Vagina (tissue), 2 donors: ENCODE measurements around the gene SEMA4B. TPM values are rescaled to one million over a fixed set of nuclear protein-coding genes. Genes with fewer than 3 reads are reported as not detected.
A peak's percentile ranks its signal among the peaks of the same experiment; 100 is the strongest.

Source experiments
- DNase-seq, 2 donors: peaks; one replicate each; pipeline ENCODE4 v3.0.0-alpha.2; 2017; ENCODE audit errors: extremely low spot score in 2 of 2
- H3K27ac ChIP-seq: fragments of 200-600 bp; sonication (generic); one replicate; pipeline ENCODE4 v1.5.1; 2019
- H3K27me3 ChIP-seq: fragments of 200-600 bp; sonication (generic); one replicate; pipeline ENCODE4 v1.5.1; 2019
- H3K36me3 ChIP-seq, 2 donors: fragments of 200-600 bp; sonication (generic); one replicate each; pipeline ENCODE4 v1.5.1; 2017 to 2019
- H3K4me1 ChIP-seq: fragments of 200-600 bp; sonication (generic); one replicate; pipeline ENCODE4 v1.5.1; 2019
- H3K4me3 ChIP-seq, 2 donors: fragments of 200-600 bp; sonication (generic); 1 replicate in 1 of 2; 2 replicates in 1 of 2; pipeline ENCODE4 v1.5.1; 2016 to 2019
- H3K9me3 ChIP-seq: fragments of 200-600 bp; sonication (generic); one replicate; pipeline ENCODE4 v1.5.1; 2019
- POLR2A ChIP-seq, 2 donors: fragments of 450-650 bp; IDR thresholded peaks; one replicate each; pipeline ENCODE4 v1.6.1; 2017; ENCODE audit warnings: antibody characterized with exemption in 2 of 2, mild to moderate bottlenecking in 2 of 2, moderate library complexity in 2 of 2
- POLR2AphosphoS5 ChIP-seq, 2 donors: sonication (generic); formaldehyde crosslinking; IDR thresholded peaks; one replicate each; pipeline ENCODE4 v1.9.0; 2017; ENCODE audit warnings: antibody characterized with exemption in 2 of 2, mild to moderate bottlenecking in 2 of 2, low read depth in 1 of 2; ENCODE audit not compliant: insufficient read depth in 1 of 2
- intact Hi-C: fragments of 100-400 bp; cut with DNase I; formaldehyde crosslinking; loops from one replicate; pipeline ENCODE4 v1.15.1; 2023
- total RNA-seq: library from RNA; depleted of rRNA; stranded (reverse); fragments of >200 nt; gene quantifications from one replicate; pipeline ENCODE4 v1.2.3, GENCODE V29; 2016
- TF ChIP-seq, protein P1 (sequence below), 3 experiments: fragments of 450-650 bp in 2 of 3; fragments of 200-600 bp in 1 of 3; sonication (generic) in 1 of 3; IDR thresholded peaks; one replicate each; pipeline ENCODE4 v1.5.1; 2017 to 2019; ENCODE audit warnings: antibody characterized with exemption in 3 of 3, mild to moderate bottlenecking in 2 of 3, moderate library complexity in 2 of 3

Gene SEMA4B
- total RNA-seq, 1 donor from 2014 or later: 205 TPM

DNA sequence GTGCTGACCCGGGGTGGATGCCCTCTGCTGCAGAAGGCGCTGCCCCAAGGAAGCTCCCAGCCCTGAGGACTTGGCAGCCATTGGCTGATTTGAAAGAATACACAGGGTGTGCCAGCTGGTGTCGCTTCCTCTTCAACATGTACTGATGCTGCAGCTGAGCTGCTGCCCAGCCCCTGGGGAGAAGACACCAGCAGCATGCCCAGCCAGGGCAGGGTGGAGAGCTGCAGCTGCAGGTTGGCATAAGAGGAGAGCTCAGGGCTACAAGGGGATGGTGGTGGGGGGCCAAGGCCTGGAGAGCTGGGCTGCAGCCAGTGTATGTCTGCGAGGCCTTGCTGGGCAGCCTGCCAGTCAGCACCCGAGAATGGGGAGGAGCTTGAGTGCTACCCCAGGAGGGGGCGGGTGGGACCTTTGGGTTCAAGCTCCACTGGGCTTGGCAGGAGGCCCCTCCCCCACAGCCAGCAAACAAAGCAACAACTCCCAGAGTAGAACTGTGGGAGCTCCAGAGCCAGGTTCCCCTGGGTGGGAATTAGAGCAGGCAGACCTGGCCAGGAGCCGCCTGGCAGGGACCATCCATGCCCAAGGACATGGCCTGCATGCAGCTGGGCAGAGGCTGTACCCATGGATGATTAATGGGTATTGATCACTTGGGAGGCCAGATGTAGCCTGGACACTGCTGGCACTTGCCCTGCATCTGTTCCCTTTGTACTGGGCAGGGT lies 9.2 kb upstream of the SEMA4B start:
- Histone ChIP-seq H3K4me3 (no peak overlapping the region), H3K4me1 (peaks cover 57% of the 10 kb centered on the region), H3K27me3 (no peaks in the 10 kb centered on the region), H3K36me3 (no peaks in the 10 kb centered on the region), H3K27ac (peak overlapping the region; percentile 75), H3K9me3 (no peaks in the 10 kb centered on the region)
- intact Hi-C loops: no loop called here
- DNase-seq: no peak
- TF ChIP-seq, protein P1, sequence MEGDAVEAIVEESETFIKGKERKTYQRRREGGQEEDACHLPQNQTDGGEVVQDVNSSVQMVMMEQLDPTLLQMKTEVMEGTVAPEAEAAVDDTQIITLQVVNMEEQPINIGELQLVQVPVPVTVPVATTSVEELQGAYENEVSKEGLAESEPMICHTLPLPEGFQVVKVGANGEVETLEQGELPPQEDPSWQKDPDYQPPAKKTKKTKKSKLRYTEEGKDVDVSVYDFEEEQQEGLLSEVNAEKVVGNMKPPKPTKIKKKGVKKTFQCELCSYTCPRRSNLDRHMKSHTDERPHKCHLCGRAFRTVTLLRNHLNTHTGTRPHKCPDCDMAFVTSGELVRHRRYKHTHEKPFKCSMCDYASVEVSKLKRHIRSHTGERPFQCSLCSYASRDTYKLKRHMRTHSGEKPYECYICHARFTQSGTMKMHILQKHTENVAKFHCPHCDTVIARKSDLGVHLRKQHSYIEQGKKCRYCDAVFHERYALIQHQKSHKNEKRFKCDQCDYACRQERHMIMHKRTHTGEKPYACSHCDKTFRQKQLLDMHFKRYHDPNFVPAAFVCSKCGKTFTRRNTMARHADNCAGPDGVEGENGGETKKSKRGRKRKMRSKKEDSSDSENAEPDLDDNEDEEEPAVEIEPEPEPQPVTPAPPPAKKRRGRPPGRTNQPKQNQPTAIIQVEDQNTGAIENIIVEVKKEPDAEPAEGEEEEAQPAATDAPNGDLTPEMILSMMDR (IDR thresholded peaks at IDR 0.05): no peak
- peak in 1 of 2 donors; percentile 33 for TF ChIP-seq POLR2AphosphoS5 (IDR thresholded peaks at IDR 0.05; ENCODE audit: insufficient read depth in 1 of 2, low read depth in 1 of 2)

DNA sequence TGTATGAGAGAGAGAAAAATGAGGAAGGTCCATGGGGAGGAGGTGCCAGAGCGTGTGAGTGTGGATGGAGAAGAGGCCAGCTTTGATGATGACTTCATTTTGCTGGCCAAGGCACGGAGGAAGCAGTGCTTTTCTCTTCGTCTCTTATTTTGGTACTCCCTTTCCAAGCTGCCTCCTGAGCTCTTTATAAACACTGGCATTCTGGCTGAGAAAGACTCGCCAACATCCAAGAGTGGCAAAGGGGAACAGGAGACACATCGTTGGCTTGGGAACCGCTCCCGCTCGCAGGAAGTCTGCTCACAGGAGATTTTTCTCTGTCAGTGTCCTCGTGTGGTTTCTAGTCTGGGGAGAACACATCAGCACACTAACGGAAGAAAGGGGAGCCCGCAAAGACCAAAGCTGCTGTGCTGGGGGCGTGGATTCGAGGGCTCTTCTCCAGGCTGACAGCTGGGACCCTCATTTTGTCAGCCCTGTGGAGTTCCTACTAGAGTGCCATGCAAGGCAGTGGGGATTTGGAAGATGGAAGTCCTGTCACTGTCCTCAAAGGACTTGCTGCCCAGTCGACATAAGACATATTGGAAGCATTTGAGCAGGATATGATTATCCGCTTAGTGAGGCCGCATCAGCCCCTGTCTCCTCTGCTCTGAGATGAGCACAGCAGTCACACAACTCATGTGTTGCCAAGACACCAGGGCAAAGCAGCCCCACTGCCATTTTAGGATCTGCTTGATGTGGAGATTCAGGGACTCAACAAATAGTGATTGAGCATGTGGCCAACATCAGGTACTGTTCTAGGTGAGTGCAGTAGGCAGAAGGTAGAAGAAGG lies 8.0 kb upstream of the SEMA4B start:
- peak overlapping the region; percentile 75 for H3K27ac ChIP-seq
- no peaks in the 10 kb centered on the region for H3K36me3 ChIP-seq
- H3K4me3 ChIP-seq: no peak overlapping the region
- H3K4me1 ChIP-seq: peaks cover 56% of the 10 kb centered on the region
- TF ChIP-seq, protein P1 (IDR thresholded peaks at IDR 0.05): no peak
- TF ChIP-seq POLR2AphosphoS5 (IDR thresholded peaks at IDR 0.05; ENCODE audit: insufficient read depth in 1 of 2, low read depth in 1 of 2) (no peak), POLR2A (IDR thresholded peaks at IDR 0.05) (no peak)
- no peak for DNase-seq
- no peaks in the 10 kb centered on the region for H3K27me3 ChIP-seq
- no peaks in the 10 kb centered on the region for H3K9me3 ChIP-seq
- intact Hi-C loops: no loop called here

DNA sequence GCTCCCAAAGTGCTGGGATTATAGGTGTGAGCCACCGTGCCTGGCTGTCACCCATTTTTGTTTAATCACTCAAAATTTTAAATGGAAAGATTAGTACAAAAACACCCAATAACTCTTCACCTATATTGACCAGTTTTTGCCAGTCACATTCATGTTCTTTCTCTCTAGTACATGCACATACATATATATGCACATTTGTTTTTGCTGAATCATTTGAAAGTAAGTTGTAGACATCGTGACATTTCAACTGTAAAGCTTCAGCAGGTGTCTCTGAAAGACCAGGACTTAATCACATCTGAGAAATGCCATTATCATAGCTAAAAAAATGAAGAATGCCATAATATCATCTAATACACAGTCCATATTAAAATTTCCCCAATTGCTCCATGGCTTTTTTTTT lies 6.5 kb upstream of the SEMA4B start:
- TF ChIP-seq POLR2AphosphoS5 (IDR thresholded peaks at IDR 0.05; ENCODE audit: insufficient read depth in 1 of 2, low read depth in 1 of 2) (no peak), POLR2A (IDR thresholded peaks at IDR 0.05) (no peak)
- TF ChIP-seq, protein P1 (IDR thresholded peaks at IDR 0.05): no peak

DNA sequence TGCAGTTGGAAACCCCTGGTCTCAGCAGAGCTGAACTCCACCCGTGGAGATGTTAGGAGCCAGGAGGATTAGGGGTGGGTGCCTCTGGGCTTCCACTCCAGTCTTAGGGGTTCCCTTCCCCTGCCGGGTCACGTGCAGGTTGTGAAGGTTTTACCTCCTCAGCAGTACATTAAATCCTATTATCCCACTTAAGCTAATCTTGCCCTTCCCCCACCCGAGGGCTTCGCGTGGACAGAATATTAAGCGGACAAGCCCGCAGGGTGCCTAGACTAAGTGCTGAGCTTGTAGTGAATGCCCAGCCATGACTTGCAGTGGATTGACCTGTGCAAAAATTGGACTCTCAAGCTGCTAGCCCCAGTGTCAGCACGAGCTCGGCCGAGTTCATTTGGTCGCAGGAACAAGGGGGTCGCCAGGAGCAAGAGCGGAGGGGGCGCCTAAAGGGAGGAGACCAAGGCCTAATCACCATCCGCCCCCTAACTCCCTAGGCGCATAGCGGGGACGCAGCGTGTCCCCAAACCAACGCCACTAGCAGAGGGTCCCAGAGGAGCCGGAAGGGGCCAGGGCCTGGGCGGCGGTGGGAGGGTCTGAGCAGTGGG lies 498 bp upstream of the SEMA4B start:
- peaks cover 53% of the 10 kb centered on the region for H3K4me1 ChIP-seq
- intact Hi-C loops: no loop called here
- H3K4me3 ChIP-seq: peak overlapping the region; percentile 89 to 90
- H3K27me3 ChIP-seq: no peaks in the 10 kb centered on the region
- no peaks in the 10 kb centered on the region for H3K9me3 ChIP-seq
- TF ChIP-seq, protein P1 (IDR thresholded peaks at IDR 0.05): peak in 1 of 3 experiments; percentile 1
- TF ChIP-seq POLR2AphosphoS5 (IDR thresholded peaks at IDR 0.05; ENCODE audit: insufficient read depth in 1 of 2, low read depth in 1 of 2): no peak
- H3K27ac ChIP-seq: peak overlapping the region; percentile 86
- no peaks in the 10 kb centered on the region for H3K36me3 ChIP-seq
- no peak for DNase-seq

More for the DNA sequence above, 6.5 kb upstream of the SEMA4B start:
- Histone ChIP-seq H3K36me3 (no peaks in the 10 kb centered on the region), H3K27me3 (no peaks in the 10 kb centered on the region), H3K4me3 (no peak overlapping the region), H3K27ac (no peak overlapping the region), H3K9me3 (no peaks in the 10 kb centered on the region), H3K4me1 (peaks cover 50% of the 10 kb centered on the region)
- no peak for DNase-seq
- intact Hi-C loops: no loop called here
